Caco-2 (cell line): ENCODE data around the gene CLRN3. TPM values are rescaled to one million over a fixed set of nuclear protein-coding genes. Genes with fewer than 3 reads are reported as not detected.

ENCODE experiments used
- BruUV-seq: library from RNA; stranded (reverse); fragments of 400-500 nt; replicated peaks from 2 replicates; lab custom pipeline; 2021; lab: Mats Ljungman, UMichigan
- CTCF ChIA-PET: fragments of 300-600 bp; sonication (Branson Sonifier 250); formaldehyde crosslinking; loops from one replicate; lab custom pipeline; 2022; ENCODE audit warnings: antibody characterized with exemption; lab: Charles Lee
- POLR2A ChIA-PET: fragments of 300-600 bp; sonication (Branson Sonifier 250); formaldehyde crosslinking; loops from one replicate; lab custom pipeline; 2022; ENCODE audit warnings: antibody characterized with exemption; lab: Charles Lee
- DNase-seq, 2 experiments: peaks; one replicate each; pipeline versions ENCODE4 v3.0.0 to v3.0.0-alpha.2; 2020 to 2022
- H3K27me3 ChIP-seq: replicated peaks from 2 replicates; pipeline ENCODE4 v1.6.0; 2011; ENCODE audit warnings: low read length; ENCODE audit not compliant: control insufficient read depth, insufficient read depth
- H3K36me3 ChIP-seq: 2 replicates; pipeline ENCODE4 v1.5.1; 2011; ENCODE audit warnings: low read length; ENCODE audit not compliant: control insufficient read depth, insufficient read depth
- H3K4me1 ChIP-seq: fragments of 250-450 bp; sonication (Bioruptor Pico); 2 replicates; pipeline ENCODE4 v1.5.1; 2020; ENCODE audit warnings: mild to moderate bottlenecking
- H3K4me3 ChIP-seq: 2 replicates; pipeline ENCODE4 v1.5.1; 2011; ENCODE audit warnings: low read depth, mild to moderate bottlenecking, control low read depth, low read length
- H3K9me3 ChIP-seq: fragments of 250-450 bp; sonication (Bioruptor Pico); 2 replicates; pipeline ENCODE4 v1.5.1; 2020; ENCODE audit warnings: mild to moderate bottlenecking, moderate library complexity
- H3K27ac Mint-ChIP-seq: one replicate; pipeline ENCODE4 v1.8.0; 2022; ENCODE audit warnings: mixed read lengths; ENCODE audit not compliant: unreplicated experiment
- H3K27me3 Mint-ChIP-seq: one replicate; pipeline ENCODE4 v1.8.0; 2022; ENCODE audit warnings: mixed read lengths; ENCODE audit not compliant: insufficient read depth, unreplicated experiment
- H3K36me3 Mint-ChIP-seq: one replicate; pipeline ENCODE4 v1.8.0; 2022; ENCODE audit warnings: mild to moderate bottlenecking, mixed read lengths; ENCODE audit not compliant: insufficient read depth, unreplicated experiment
- H3K4me1 Mint-ChIP-seq: one replicate; pipeline ENCODE4 v1.8.0; 2022; ENCODE audit warnings: low read depth, mixed read lengths; ENCODE audit not compliant: unreplicated experiment
- H3K4me3 Mint-ChIP-seq: one replicate; pipeline ENCODE4 v1.8.0; 2022; ENCODE audit warnings: mild to moderate bottlenecking, moderate library complexity, mixed read lengths; ENCODE audit not compliant: unreplicated experiment
- H3K9me3 Mint-ChIP-seq: one replicate; pipeline ENCODE4 v1.8.0; 2022; ENCODE audit warnings: mixed read lengths; ENCODE audit not compliant: unreplicated experiment
- CTCF ChIP-seq, 2 experiments: fragments of 200-600 bp in 1 of 2; IDR thresholded peaks; 1 replicate in 1 of 2; 2 replicates in 1 of 2; pipeline versions ENCODE4 v1.5.1 to v1.8.0; 2011 to 2022; ENCODE audit warnings: antibody characterized with exemption in 1 of 2, control low read depth in 1 of 2, inconsistent platforms in 1 of 2, low read depth in 1 of 2, low read length in 1 of 2, mild to moderate bottlenecking in 1 of 2, moderate library complexity in 1 of 2; ENCODE audit not compliant: insufficient read depth in 1 of 2, severe bottlenecking in 1 of 2, unreplicated experiment in 1 of 2
- intact Hi-C: fragments of 100-400 bp; cut with micrococcal nuclease; formaldehyde crosslinking; loops from one replicate; pipeline ENCODE4 v1.10.0; 2022; ENCODE audit not compliant: unreplicated experiment
- total RNA-seq: library from RNA; stranded (reverse); gene quantifications from 2 replicates; pipeline ENCODE4 v1.2.3, GENCODE V29; 2022

CLRN3 gene
- total RNA-seq, 1 experiment from 2014 or later: 1.1 TPM

- no peaks in the 10 kb centered on the region for H3K9me3 Mint-ChIP-seq
- TF ChIP-seq CTCF (IDR thresholded peaks at IDR 0.05; ENCODE audit: insufficient read depth in 1 of 2, low read depth in 1 of 2, low read length in 1 of 2, severe bottlenecking in 1 of 2, unreplicated experiment in 1 of 2): no peak
- DNase-seq: no peak
- BruUV-seq: no TSS peak
- POLR2A ChIA-PET: no interaction called here
- intact Hi-C loops: no loop called here
- H3K27ac Mint-ChIP-seq: no peak overlapping the region
- H3K36me3 ChIP-seq: no peaks in the 10 kb centered on the region
- H3K4me3 Mint-ChIP-seq: no peak overlapping the region
- no peaks in the 10 kb centered on the region for H3K27me3 ChIP-seq
- no peaks in the 10 kb centered on the region for H3K4me1 Mint-ChIP-seq
- no peak overlapping the region for H3K4me3 ChIP-seq
- H3K27me3 Mint-ChIP-seq: peaks cover 14% of the 10 kb centered on the region
- peaks cover 3% of the 10 kb centered on the region; the same call in 1 of the 2 replicates for H3K9me3 ChIP-seq
- H3K4me1 ChIP-seq: no peaks in the 10 kb centered on the region
- CTCF ChIA-PET: interaction anchor here (0.5 kb wide), 1 partner anchor 17 kb away, joined by 4 read pairs; no protein-coding TSS in a partner anchor
- no peaks in the 10 kb centered on the region for H3K36me3 Mint-ChIP-seq
Measured at GRCh38 chr10:127836176-127836575, 56.6 kb downstream of the CLRN3 start.

GRCh38 chr10:127834791-127835190 is 58.0 kb downstream of the CLRN3 start:
- CTCF ChIA-PET: no interaction called here
- no TSS peak for BruUV-seq
- no peaks in the 10 kb centered on the region for H3K27me3 ChIP-seq
- H3K9me3 Mint-ChIP-seq: no peaks in the 10 kb centered on the region
- H3K4me3 ChIP-seq: no peak overlapping the region
- DNase-seq: no peak
- H3K27me3 Mint-ChIP-seq: peaks cover 21% of the 10 kb centered on the region
- no peaks in the 10 kb centered on the region for H3K36me3 Mint-ChIP-seq
- no peaks in the 10 kb centered on the region for H3K4me1 Mint-ChIP-seq
- no peak for TF ChIP-seq CTCF (IDR thresholded peaks at IDR 0.05; ENCODE audit: insufficient read depth in 1 of 2, low read depth in 1 of 2, low read length in 1 of 2, severe bottlenecking in 1 of 2, unreplicated experiment in 1 of 2)
- no peak overlapping the region for H3K4me3 Mint-ChIP-seq
- H3K27ac Mint-ChIP-seq: no peak overlapping the region
- intact Hi-C loops: no loop called here
- peaks cover 3% of the 10 kb centered on the region; the same call in 1 of the 2 replicates for H3K9me3 ChIP-seq
- POLR2A ChIA-PET: no interaction called here
- H3K4me1 ChIP-seq: no peaks in the 10 kb centered on the region
- H3K36me3 ChIP-seq: no peaks in the 10 kb centered on the region

- Mint-ChIP-seq H3K4me1 (no peaks in the 10 kb centered on the region), H3K36me3 (no peaks in the 10 kb centered on the region), H3K27ac (no peak overlapping the region), H3K4me3 (no peak overlapping the region), H3K9me3 (no peaks in the 10 kb centered on the region), H3K27me3 (peaks cover 22% of the 10 kb centered on the region)
- Histone ChIP-seq H3K4me3 (no peak overlapping the region), H3K36me3 (no peaks in the 10 kb centered on the region), H3K9me3 (peaks cover 3% of the 10 kb centered on the region; the same call in 1 of the 2 replicates), H3K27me3 (no peaks in the 10 kb centered on the region), H3K4me1 (no peaks in the 10 kb centered on the region)
- BruUV-seq: no TSS peak
- CTCF ChIA-PET: no interaction called here
- POLR2A ChIA-PET: no interaction called here
- TF ChIP-seq CTCF (IDR thresholded peaks at IDR 0.05; ENCODE audit: insufficient read depth in 1 of 2, low read depth in 1 of 2, low read length in 1 of 2, severe bottlenecking in 1 of 2, unreplicated experiment in 1 of 2): no peak
- intact Hi-C loops: no loop called here
- DNase-seq: no peak
Measured at GRCh38 chr10:127834221-127834620, 58.5 kb downstream of the CLRN3 start.
